Nephron (organoid): ENCODE data around the gene TBRG4.

Experiments used
- H3K27ac Mint-ChIP-seq, 3 experiments: 2 replicates each; pipeline ENCODE4 v1.8.0; 2020; ENCODE audit warnings: mixed read lengths in 3 of 3, mild to moderate bottlenecking in 2 of 3, moderate library complexity in 1 of 3
- H3K27me3 Mint-ChIP-seq: 2 replicates; pipeline ENCODE4 v1.8.0; 2021; ENCODE audit warnings: low read depth, mild to moderate bottlenecking, moderate library complexity, mixed read lengths
- H3K36me3 Mint-ChIP-seq: 2 replicates; pipeline ENCODE4 v1.8.0; 2020; ENCODE audit warnings: low read depth, mixed read lengths
- H3K4me1 Mint-ChIP-seq: 2 replicates; pipeline ENCODE4 v1.8.0; 2020; ENCODE audit warnings: mixed read lengths
- H3K4me3 Mint-ChIP-seq, 3 experiments: 2 replicates each; pipeline ENCODE4 v1.8.0; 2020; ENCODE audit warnings: mild to moderate bottlenecking in 3 of 3, mixed read lengths in 3 of 3, moderate library complexity in 2 of 3
- H3K9me3 Mint-ChIP-seq: 2 replicates; pipeline ENCODE4 v1.8.0; 2020; ENCODE audit warnings: mixed read lengths
- CTCF ChIP-seq, 3 experiments: fragments of 200-600 bp; sonication (generic); IDR thresholded peaks; one replicate each; pipeline ENCODE4 v1.5.0; 2021; ENCODE audit warnings: antibody characterized with exemption in 3 of 3; ENCODE audit not compliant: unreplicated experiment in 3 of 3

The TBRG4 gene

GRCh38 chr7:45071528-45071927 is 40.0 kb downstream of the TBRG4 start:
- Mint-ChIP-seq H3K4me1 (no peaks in the 10 kb centered on the region), H3K9me3 (no peaks in the 10 kb centered on the region), H3K27me3 (no peaks in the 10 kb centered on the region), H3K36me3 (peaks cover 43% of the 10 kb centered on the region), H3K27ac (no peak overlapping the region), H3K4me3 (no peak overlapping the region)
- no peak for TF ChIP-seq CTCF (IDR thresholded peaks at IDR 0.05; ENCODE audit: unreplicated experiment in 3 of 3)

- no peak for TF ChIP-seq CTCF (IDR thresholded peaks at IDR 0.05; ENCODE audit: unreplicated experiment in 3 of 3)
- no peak overlapping the region for H3K27ac Mint-ChIP-seq
- peaks cover 49% of the 10 kb centered on the region for H3K36me3 Mint-ChIP-seq
- H3K4me3 Mint-ChIP-seq, result no peak overlapping the region
- no peaks in the 10 kb centered on the region for H3K4me1 Mint-ChIP-seq
- no peaks in the 10 kb centered on the region for H3K27me3 Mint-ChIP-seq
- H3K9me3 Mint-ChIP-seq, result no peaks in the 10 kb centered on the region
Observed at GRCh38 chr7:45070254-45070642, 41.2 kb downstream of the TBRG4 start.

GRCh38 chr7:45069444-45070253 is 41.8 kb downstream of the TBRG4 start:
- Mint-ChIP-seq H3K36me3 (peaks cover 46% of the 10 kb centered on the region), H3K4me3 (no peak overlapping the region), H3K9me3 (no peaks in the 10 kb centered on the region), H3K4me1 (no peaks in the 10 kb centered on the region), H3K27me3 (no peaks in the 10 kb centered on the region), H3K27ac (no peak overlapping the region)
- no peak for TF ChIP-seq CTCF (IDR thresholded peaks at IDR 0.05; ENCODE audit: unreplicated experiment in 3 of 3)

GRCh38 chr7:45068236-45069023 is 43.1 kb downstream of the TBRG4 start:
- TF ChIP-seq CTCF (IDR thresholded peaks at IDR 0.05; ENCODE audit: unreplicated experiment in 3 of 3), result no peak
- no peaks in the 10 kb centered on the region for H3K27me3 Mint-ChIP-seq
- H3K4me1 Mint-ChIP-seq, result no peaks in the 10 kb centered on the region
- no peak overlapping the region for H3K4me3 Mint-ChIP-seq
- no peak overlapping the region for H3K27ac Mint-ChIP-seq
- H3K36me3 Mint-ChIP-seq, result peaks cover 52% of the 10 kb centered on the region
- no peaks in the 10 kb centered on the region for H3K9me3 Mint-ChIP-seq

- Mint-ChIP-seq H3K4me3 (no peak overlapping the region), H3K27me3 (no peaks in the 10 kb centered on the region), H3K4me1 (no peaks in the 10 kb centered on the region), H3K9me3 (no peaks in the 10 kb centered on the region), H3K36me3 (peaks cover 48% of the 10 kb centered on the region), H3K27ac (no peak overlapping the region)
- no peak for TF ChIP-seq CTCF (IDR thresholded peaks at IDR 0.05; ENCODE audit: unreplicated experiment in 3 of 3)
Observed at GRCh38 chr7:45067582-45067981, 43.9 kb downstream of the TBRG4 start.
